Stimulated activated naive CD4-positive, alpha-beta T cell treated with Interleukin-2 at 50 U/mL for 16 hours (primary cell): Measurements from ENCODE around the gene B4GALNT3.

ENCODE experiments used
- DNase-seq: peaks from one replicate; lab custom pipeline; 2025; lab: John Stamatoyannopoulos, UW

B4GALNT3 gene

DNA sequence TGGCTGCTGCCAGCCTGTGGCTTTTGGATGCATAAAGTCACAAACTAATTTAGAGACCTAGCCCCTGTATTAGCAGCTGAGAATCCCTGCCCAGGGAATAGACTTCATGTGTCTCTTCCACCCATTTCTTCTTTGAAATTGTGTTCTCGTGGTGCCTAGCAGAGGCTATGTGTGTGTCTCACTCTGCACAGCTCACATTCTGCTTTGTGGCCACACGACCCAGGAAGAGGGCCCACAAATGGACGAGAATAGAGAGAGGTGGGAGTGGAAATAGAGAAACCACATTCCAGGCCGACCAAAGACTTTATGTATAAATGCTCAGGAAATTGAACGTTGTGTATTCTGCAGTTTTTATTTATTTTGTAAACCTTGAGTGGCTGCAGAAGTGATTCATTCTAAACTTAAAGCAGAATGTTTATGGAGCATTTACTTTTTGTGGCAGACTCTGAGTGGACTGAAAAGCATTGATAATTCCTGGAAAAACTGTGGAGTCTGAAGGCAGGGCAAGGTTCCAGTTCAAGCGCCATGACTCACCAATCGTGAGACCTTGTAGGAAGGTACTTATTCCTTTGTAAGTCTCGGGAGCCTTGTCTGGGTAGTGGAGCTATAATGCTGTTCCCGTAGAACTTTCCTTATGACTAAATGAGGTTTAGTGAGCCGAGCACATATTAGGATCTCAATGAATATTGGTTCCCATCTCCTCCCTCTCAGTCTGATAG is 9.1 kb downstream of the B4GALNT3 start:
- DNase-seq: no peak

DNA sequence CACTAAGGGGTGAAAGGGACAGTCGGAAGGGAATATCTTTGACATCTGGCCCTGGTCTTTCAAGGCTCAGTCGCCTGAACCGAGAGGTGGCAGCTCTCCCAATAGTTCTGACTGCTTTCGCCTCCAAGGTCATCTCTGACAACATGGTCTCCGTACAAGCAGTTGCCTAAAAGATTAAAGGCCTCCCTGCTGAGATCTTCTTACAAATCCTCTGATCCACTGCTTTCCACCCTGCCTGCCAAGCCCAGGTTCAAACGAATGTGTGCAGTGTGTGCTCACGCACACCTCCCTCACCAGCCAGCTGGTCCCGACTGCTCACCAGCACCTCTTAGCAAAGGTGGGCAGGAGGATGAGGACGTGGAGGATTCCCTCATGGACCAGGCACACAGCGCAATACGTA is 10.4 kb downstream of the B4GALNT3 start:
- DNase-seq: no peak

DNA sequence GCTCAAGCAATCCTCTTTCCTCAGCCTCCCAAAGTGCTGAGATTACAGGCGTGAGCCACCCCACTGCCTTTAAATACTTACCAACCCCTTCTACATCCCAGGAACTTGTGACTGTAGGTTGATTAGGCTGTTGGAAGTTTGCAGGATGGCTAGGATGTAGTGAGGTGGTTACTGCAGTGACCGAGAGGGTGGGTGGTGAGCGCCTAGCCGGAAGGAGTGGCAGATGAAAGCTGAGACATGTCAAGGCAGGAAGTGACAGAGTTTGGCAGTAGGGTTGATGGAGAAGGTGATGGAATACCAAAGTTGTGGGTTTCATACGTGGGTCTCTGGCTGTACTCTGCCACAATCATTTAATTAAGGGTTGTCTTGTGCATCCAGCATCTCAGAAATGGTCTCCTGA is 13.5 kb downstream of the B4GALNT3 start:
- no peak for DNase-seq

DNA sequence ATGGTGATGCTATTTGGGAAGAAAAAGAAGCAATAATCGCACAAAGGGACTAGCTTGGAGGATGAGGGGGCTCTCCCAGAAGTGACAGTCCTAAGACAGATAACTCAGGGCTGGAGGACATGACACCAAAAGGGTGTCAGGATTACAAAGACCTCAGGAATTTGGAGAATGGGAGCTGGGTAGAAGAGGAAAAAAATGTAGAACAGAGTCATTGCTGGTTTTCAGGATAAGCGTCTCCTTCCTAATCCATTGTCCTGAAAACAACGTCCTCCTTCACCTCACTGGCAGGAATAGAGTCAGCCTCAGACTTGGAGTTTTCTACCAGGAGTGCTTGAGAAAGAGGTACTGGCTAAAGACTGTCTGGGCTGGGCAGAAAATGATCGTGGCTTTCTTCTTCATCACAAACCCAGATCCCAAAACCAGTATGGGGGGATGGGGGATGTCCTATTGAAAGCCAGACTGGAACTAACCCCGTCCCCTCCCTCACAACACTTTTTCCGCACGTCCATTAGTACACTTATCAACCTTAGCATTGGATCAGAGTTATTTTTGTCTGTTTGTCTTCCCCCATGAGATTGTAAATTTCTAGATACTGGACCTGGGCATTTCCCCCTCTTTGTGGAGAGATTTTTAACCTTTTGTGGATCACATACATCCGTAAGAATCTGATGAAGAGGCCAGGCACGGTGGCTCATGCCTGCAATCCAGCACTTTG is 14.3 kb downstream of the B4GALNT3 start:
- no peak for DNase-seq

DNA sequence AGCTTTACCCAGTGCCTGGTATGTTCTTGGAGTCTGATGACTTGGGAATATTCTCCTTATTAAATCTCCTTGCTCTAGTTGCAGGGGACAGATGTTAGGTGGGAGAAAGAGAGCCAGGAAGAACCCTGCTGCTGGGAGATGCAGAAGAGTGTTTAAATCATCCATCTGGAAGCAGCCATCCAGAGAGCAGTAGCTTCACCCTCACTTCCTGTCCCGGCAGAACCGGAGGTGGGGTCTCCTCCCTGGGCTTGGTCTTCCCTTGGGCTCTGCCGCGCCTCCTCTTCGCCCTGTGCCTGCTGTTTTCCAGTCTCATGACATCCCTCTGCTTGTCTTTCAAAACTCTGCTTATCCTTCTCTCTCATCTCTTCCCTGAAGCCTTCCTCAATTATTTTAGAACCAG is 15.5 kb downstream of the B4GALNT3 start:
- no peak for DNase-seq

DNA sequence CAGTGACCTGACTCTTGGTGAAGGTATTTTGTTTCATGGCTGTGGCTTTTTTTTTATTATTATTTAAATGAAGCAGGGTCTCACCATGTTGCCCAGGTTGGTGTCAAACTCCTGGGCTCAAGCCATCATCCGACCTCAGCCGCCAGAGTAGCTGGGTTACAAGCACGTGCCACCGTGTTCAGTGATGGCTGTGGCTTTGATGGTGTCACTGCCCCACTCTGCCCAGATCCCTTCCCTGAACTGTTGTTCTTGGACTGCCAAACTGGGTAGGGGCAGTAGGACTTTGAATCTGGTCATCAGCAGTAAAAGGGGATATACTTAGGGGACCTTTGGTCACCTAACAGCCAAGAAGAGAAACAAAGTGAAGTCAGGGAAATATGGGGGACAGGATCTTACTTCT is 19.4 kb downstream of the B4GALNT3 start:
- DNase-seq: no peak

DNA sequence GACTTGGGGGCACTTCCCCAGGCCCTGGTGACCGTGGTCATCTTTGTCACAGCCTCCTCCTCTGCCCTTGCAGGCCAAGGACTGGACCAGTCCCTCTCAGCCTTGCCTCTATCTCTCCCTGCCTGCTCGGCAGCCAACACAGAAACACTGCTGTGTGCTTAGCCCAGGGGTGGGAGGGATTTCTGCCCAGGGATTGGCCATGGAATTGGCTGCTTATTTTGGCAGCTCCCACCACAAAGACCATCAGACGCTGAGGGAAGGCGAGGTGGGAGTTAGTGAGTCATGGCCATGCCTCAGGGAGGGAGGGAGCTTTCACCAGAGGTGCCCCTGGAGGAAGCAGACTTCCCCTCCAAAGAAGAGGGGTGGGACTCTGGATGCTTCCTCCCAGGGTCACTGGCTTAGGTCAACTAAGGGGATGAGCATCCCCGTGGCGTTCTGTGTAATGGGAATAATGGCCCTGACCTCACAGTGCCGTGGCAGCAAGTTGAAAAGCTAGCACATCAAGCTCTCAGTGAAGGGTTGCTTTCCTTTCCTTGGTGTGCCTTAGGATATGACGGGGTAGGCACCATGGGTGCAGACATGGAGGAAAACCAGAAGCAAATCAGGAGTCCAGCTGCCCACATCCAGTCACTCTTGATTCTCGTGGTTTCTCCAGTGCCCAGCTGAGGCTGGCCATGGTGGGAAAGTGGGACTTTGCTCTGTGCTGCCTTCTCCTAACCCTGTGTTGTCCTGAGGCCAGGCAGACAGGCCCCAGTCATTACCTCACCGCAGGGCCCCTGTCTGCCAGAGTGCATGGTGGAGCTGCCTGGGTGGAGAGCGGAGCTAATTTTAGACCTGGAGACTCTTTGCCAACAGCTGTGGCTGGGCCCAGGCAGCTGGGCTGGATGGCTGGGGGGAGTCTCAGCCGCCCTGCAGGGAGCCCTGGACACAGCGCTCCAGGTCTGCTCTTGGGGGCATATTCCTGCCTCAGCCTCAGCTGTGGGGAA is 21.4 kb downstream of the B4GALNT3 start:
- no peak for DNase-seq

DNA sequence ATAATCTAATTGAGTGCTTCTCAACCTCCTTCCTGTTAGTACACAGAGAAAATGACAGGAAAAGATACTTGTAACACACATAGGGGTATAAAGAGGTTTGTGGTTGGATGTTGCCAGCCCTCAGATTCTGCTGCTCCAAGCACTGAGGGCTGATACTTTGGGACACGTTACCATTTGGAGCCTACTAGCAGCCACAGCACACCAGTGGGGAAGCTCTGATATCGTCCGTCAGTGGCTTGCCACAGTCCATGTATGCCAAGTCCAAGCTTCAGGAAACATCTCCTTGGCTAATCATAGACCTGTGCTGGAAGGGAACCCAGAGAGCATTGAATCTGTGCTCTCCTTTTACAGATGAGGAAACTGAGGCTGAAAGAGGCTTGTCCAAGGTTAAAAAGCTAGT is 22.3 kb downstream of the B4GALNT3 start:
- DNase-seq: no peak

DNA sequence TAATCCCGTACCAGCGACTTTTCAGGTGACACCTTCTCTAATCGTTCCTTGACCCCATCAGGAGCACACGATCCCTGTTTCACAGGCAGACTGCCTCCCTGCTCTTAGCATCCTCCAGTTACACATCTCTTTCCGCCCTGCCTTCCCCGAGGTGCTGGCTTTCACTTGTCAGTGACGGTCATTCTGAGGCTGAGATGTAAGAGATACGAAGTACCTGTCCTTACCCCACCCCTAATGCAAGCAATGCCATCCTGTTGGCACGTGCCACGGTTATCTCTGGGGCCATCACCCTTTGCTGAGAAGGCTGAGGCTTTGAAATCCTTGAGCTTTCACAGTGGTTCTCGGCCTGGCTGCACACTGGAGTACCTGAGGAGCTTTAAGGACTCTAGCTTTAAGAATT is 24.4 kb downstream of the B4GALNT3 start:
- DNase-seq: no peak

DNA sequence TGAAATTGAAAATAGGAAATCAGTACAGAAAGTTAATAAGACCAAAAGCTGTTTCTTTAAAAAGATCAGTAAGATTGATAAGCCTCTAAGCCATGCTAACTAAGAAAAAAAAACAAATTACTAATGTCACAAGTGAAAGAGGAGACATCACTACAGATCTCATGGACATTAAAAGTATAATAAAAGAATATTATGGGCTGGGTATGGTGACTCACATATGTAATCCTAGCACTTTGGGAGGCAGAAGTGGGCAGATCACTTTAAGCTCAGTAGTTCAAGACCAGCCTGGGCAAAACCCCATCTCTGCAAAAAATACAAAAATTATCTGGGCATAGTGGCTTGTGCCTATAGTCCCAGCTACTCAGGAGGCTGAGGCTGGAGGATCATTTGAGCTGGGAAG is 30.5 kb downstream of the B4GALNT3 start:
- no peak for DNase-seq

DNA sequence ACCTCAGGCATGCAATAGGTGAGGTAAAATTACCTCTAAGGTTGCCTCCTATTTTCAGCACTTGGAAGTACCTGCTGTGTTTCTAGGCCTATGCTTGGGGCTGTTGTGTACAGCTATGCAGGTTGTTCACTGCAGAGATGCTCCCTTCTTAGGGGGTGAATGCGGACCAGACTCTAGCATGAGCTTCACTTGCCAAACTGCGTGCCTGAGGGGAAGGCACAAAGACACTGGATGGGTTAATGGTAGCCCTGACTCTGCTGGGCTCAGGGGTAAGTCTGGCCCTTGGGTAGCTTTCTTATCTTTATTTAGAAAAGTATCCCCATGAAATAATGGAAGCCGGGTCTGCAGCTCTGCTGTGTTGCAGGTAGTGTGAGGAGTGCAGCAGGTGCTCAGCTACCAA is 35.7 kb downstream of the B4GALNT3 start:
- no peak for DNase-seq

DNA sequence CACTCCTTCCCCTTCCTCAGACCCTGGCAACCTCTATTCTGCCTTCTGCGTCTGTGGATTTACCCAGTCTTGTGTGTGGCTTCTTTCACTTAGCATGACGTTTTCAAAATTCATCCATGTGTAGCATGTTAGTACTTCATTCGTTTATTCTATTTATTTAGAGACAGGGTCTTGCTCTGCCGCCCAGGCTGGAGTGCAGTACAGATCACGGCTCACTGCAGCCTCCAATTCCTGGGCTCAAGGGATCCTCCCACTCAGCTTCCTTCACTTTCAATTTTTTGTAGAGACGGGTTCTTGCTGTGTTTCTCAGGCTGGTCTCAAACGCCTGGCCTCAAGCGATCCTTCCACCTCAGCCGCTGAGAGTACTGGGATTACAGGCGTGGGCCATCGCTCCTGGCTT is 37.0 kb downstream of the B4GALNT3 start:
- DNase-seq: no peak

DNA sequence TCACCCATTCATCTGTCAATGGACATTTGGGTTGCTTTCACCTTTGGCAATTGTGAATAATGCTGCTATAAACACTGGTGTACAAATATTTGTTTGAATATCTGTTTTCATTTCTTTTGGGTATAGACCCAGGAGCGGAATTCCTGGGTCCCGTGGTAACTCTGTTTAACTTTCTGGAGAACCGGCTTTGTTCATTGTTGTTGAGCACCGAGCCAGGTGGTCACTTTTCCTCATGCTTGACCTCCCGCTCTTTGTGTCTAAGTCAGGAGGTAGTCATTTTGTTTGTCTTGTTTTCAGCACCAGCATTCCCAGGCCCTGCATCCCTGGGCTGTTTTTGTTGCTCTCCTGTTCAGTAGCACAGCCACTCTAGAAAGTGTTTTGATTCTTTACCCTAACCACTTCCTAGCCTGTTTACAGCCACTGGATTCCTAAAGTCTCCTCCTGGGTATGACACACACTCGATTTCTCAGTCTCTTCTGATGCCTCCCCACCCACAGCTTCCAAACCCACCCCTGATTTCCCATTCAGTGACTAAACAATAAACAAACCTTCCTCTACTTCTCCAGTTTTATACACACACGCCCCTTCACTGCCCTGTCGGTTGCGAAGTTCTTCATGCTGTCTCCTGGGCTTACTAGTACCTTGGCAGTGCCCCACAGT is 37.9 kb downstream of the B4GALNT3 start:
- no peak for DNase-seq

DNA sequence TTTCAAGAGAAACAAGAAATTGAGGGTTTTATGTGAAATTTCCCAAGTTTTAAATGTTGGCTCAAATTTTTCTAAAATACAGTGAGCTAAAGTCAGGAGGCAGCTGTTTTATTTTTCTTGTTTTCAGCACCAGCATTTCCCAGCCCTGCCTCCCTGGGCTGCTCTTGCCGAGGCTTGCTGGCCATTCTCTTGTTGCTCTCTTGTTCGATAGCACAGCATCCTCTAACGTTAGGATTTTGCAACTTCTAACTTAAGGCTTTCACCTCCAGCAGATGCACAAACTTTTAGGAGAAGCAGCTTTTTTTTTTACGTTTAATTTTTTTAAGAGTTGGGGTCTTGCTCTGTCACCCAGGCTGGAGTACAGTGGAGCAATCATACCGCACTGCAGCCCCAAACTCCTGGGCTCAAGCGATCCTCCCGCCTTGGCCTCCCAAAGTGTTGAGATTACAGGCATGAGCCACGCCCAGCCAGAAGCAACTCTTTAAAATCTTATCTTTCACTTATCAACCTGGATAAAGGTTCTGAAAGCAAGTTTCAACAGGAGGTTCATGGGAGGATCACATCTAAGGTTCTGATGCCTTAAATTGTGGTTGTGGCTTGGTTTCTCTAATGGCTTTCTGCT is 40.2 kb downstream of the B4GALNT3 start:
- DNase-seq: no peak

DNA sequence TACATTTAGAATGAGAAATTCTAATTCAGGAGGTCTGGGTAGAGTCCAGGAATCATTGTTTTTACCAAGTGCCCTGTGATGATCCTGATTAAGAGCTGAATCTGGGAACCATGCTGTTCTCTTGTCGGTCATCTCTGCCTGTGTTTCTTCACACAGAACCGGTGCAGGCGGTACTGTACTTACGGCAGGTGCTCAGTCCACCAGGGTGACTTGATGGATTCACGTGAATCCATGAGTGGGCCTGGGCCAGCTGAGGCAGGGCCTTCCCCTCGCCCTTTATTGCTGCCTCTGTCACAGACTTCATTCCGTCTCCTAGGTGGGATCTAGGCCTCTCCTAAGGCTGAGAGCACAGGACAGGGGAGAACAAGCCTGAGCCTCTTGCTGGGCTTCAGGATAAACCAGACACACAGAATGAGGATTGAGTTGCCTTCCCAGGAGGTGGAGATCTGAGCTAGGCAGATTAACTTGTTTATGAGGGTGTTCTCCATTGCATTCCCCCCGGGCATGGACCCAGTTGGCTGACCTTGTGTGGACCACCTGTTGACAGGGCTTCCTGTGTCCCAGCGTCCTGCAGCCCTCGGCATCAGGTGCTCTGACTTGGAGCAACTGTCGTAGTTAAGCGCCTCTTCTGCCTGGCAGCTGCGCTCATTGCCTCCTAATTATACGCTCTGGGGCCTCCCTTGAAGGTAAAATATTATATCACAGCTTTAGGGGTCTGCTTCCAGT is 42.1 kb downstream of the B4GALNT3 start:
- no peak for DNase-seq

DNA sequence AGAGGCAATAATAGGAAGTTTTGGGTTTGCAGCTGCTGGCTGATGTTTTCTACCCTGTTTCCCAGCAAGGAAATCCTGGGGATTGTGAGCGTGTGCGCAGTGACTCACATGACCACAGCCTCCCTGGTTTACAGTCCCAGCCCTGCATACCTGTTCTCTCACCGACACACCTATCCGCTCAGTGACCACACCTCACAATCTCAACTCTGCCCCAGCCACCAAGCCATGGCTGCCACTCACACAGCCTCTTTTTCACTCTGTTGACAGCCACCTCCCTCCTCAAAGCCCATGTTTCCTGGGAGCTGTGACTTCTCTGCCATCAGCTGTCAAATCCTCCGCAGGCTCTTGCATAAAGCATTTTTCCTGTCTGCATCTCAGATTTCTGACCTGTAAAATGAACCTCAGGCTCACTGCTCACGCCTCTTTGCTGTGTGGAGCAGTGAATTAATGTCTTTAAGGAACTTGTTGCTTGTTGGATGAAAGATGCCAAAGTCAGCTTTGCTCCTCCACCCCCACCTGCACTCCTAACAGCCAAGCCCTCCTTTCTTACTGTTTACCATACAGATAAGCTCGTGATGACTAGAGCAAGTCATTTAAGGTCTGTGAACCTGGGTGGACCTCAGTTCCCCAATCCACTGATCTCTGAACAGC is 43.5 kb downstream of the B4GALNT3 start:
- DNase-seq: no peak

DNA sequence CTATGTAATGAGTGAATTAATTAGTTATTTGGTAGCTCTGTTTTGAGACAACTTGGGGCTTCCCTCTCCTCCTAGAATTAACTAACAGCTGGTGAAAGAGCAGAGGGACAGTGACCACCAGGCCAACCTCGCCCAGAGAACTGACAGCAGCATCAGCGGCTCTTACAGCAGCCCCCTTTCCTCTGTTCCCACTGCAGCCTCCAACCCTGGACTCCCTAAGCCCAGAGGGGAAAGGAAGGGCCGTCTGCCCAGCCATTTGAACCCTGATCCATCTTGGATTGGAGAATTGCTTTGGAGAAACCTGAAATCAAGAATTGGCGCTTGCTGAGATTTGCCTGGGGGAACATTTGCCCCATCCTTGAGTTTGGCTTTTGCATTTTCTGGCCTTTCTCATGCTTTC is 45.5 kb downstream of the B4GALNT3 start:
- no peak for DNase-seq

DNA sequence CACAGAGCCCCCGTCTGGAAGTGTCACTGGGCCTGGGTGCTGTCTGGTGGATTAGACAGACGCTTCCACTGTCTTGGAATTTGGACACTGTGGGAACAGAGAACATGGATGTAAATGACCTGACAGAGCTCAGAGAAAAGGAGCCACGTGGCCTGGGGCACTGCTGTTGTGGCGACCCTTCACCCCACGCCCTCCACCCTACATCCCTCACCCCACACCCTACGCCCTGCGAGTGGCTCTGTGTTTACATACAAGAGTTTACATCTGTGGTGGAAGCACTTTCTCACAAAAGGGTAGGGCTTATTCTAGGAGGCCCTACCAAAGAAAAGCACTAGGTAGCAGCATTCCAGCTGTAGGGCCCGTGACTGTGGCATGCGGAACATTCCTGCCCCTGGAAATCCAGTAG is 47.7 kb downstream of the B4GALNT3 start:
- no peak for DNase-seq

DNA sequence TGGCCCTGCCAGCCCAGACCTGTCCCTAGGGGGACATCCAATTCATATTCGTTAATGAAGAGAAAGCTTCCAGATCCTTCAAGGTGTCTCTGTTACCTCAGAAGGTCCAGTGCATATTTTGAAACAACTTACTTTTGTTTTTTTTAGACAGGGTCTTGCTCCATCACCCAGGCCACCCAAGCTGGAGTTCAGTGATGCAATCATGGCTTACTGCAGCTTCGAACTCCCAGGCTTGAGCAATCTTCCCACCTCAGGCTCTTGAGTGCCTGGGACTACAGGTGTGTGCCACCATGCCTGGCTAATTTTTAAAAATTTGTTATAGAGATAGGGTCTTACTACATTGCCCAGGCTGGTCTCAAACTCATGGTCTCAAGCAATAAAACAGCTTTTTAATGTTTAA is 48.4 kb downstream of the B4GALNT3 start:
- no peak for DNase-seq

DNA sequence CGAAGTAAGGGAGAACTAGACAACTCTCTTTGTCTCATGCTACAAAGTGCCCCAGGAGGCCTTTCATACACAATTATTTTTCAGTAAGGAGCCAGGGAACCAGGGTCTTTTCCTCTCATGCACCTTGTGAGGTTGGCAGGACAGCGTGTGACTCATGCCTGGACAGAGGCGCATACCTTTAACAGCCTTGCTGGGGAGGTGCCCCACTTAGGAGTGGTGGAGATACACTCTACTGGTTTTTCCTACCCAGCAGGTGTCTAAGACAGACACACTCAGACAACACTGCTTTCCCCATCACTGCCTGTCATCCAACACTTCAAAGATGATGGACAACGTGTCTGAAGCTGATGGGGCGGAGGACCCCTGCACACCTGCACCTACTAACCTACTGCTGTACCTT is 49.1 kb downstream of the B4GALNT3 start:
- no peak for DNase-seq
